IMR-90 (cell line): ENCODE results near the gene PLCH2. TPM values are rescaled to one million over a fixed set of nuclear protein-coding genes. Genes with fewer than 3 reads are reported as not detected.

Experiments
- ATAC-seq: fragments of 200-7000 bp; cut with Tn5 transposase; 2 replicates; pipeline ENCODE4 v1.9.1; 2020; ENCODE audit warnings: low read depth, mild to moderate bottlenecking, moderate library complexity
- BruUV-seq: library from RNA; stranded (reverse); fragments of 400-500 nt; replicated peaks from 2 replicates; lab custom pipeline; 2021; lab: Mats Ljungman, UMichigan
- CTCF ChIA-PET: fragments of 300-600 bp; formaldehyde crosslinking; extraction: SDS; loops from one replicate; lab custom pipeline; 2021; ENCODE audit warnings: antibody characterized with exemption; lab: Yijun Ruan, JAX
- POLR2A ChIA-PET: fragments of 300-600 bp; sonication (Branson Sonifier 250); formaldehyde crosslinking; loops from one replicate; lab custom pipeline; 2022; ENCODE audit warnings: antibody characterized with exemption; ENCODE audit not compliant: unreplicated experiment; lab: Charles Lee
- DNase-seq: peaks from one replicate; pipeline ENCODE4 v3.0.0; 2013
- H2AFZ ChIP-seq: replicated peaks from 2 replicates; pipeline ENCODE3; 2013; ENCODE audit warnings: low read length, mild to moderate bottlenecking; ENCODE audit not compliant: poor library complexity
- H2AK5ac ChIP-seq: 2 replicates; pipeline ENCODE4 v1.6.1; 2013; ENCODE audit warnings: low read depth, low read length, inconsistent platforms
- H2AK9ac ChIP-seq: replicated peaks from 2 replicates; pipeline ENCODE3; 2013; ENCODE audit warnings: mild to moderate bottlenecking, low read depth, low read length, moderate library complexity; ENCODE audit not compliant: poor library complexity
- H2BK120ac ChIP-seq: 2 replicates; pipeline ENCODE4 v1.6.1; 2013; ENCODE audit warnings: low read depth, low read length, inconsistent platforms
- H2BK15ac ChIP-seq: 3 replicates; pipeline ENCODE4 v1.6.1; 2013; ENCODE audit warnings: low read depth, low read length, inconsistent platforms
- H2BK20ac ChIP-seq: 2 replicates; pipeline ENCODE4 v1.6.1; 2013; ENCODE audit warnings: low read depth, mild to moderate bottlenecking, inconsistent platforms, low read length, moderate library complexity
- H2BK5ac ChIP-seq: 2 replicates; pipeline ENCODE4 v1.6.1; 2013; ENCODE audit warnings: mild to moderate bottlenecking, low read depth, low read length, inconsistent platforms; ENCODE audit not compliant: poor library complexity, severe bottlenecking
- H3K14ac ChIP-seq: replicated peaks from 2 replicates; pipeline ENCODE4 v1.6.1; 2013; ENCODE audit warnings: low read depth, low read length, inconsistent platforms
- H3K18ac ChIP-seq: 2 replicates; pipeline ENCODE4 v1.6.1; 2013; ENCODE audit warnings: low read depth, low read length, control low read depth
- H3K23ac ChIP-seq: 2 replicates; pipeline ENCODE4 v1.6.1; 2013; ENCODE audit warnings: low read depth, low read length, inconsistent platforms
- H3K27ac ChIP-seq: 2 replicates; pipeline ENCODE4 v1.5.1; 2013; ENCODE audit warnings: mild to moderate bottlenecking, control low read depth, low read length; ENCODE audit not compliant: insufficient read depth
- H3K27me3 ChIP-seq: 2 replicates; pipeline ENCODE4 v1.6.1; 2013; ENCODE audit warnings: low read length; ENCODE audit not compliant: control insufficient read depth, insufficient read depth
- H3K36me3 ChIP-seq: 2 replicates; pipeline ENCODE4 v1.6.1; 2013; ENCODE audit warnings: low read length, mixed read lengths; ENCODE audit not compliant: control insufficient read depth, insufficient read depth
- H3K4ac ChIP-seq: 2 replicates; pipeline ENCODE4 v1.6.1; 2013; ENCODE audit warnings: low read depth, low read length, inconsistent platforms
- H3K4me1 ChIP-seq: 2 replicates; pipeline ENCODE4 v1.6.1; 2013; ENCODE audit warnings: low read length, mixed read lengths; ENCODE audit not compliant: control insufficient read depth, insufficient read depth
- H3K4me2 ChIP-seq: 2 replicates; pipeline ENCODE4 v1.6.1; 2013; ENCODE audit warnings: low read depth, mild to moderate bottlenecking, control low read depth, low read length, moderate library complexity
- H3K4me3 ChIP-seq: 2 replicates; pipeline ENCODE4 v1.5.1; 2013; ENCODE audit warnings: low read depth, mild to moderate bottlenecking, control low read depth, low read length, moderate library complexity; ENCODE audit not compliant: insufficient read depth
- H3K56ac ChIP-seq: 2 replicates; pipeline ENCODE4 v1.6.1; 2013; ENCODE audit warnings: low read length, inconsistent platforms; ENCODE audit not compliant: insufficient read depth; ENCODE audit errors: extremely low read depth
- H3K79me1 ChIP-seq, 2 experiments: 2 replicates each; pipeline ENCODE4 v1.6.1; 2013; ENCODE audit warnings: low read length in 2 of 2, inconsistent platforms in 1 of 2, low read depth in 1 of 2
- H3K9ac ChIP-seq: 2 replicates; pipeline ENCODE4 v1.6.1; 2013; ENCODE audit warnings: low read depth, low read length, control low read depth
- H3K9me1 ChIP-seq: 2 replicates; pipeline ENCODE4 v1.6.1; 2013; ENCODE audit warnings: low read length, inconsistent platforms; ENCODE audit not compliant: insufficient read depth
- H3K9me3 ChIP-seq: 2 replicates; pipeline ENCODE4 v1.6.1; 2013; ENCODE audit warnings: low read length; ENCODE audit not compliant: control insufficient read depth, insufficient read depth
- H4K20me1 ChIP-seq: 2 replicates; pipeline ENCODE4 v1.6.1; 2013; ENCODE audit warnings: low read length, inconsistent platforms; ENCODE audit not compliant: insufficient read depth
- H4K5ac ChIP-seq: 2 replicates; pipeline ENCODE4 v1.6.1; 2013; ENCODE audit warnings: mild to moderate bottlenecking, low read depth, low read length, control low read depth
- H4K8ac ChIP-seq, 2 experiments: 2 replicates each; pipeline ENCODE4 v1.6.1; 2013; ENCODE audit warnings: low read depth in 2 of 2, low read length in 2 of 2, control low read depth in 1 of 2, inconsistent platforms in 1 of 2
- H4K91ac ChIP-seq: 2 replicates; pipeline ENCODE4 v1.6.1; 2013; ENCODE audit warnings: low read depth, low read length, inconsistent platforms; ENCODE audit not compliant: insufficient read depth
- BHLHE40 ChIP-seq: fragments of 150-350 bp; IDR thresholded peaks from 2 replicates; pipeline ENCODE4 v1.6.1; 2016; ENCODE audit warnings: mild to moderate bottlenecking, low read depth, low read length
- CTCF ChIP-seq: conservative IDR thresholded peaks from 2 replicates; pipeline ENCODE4 v1.5.1; 2012; ENCODE audit warnings: mild to moderate bottlenecking, low read depth, low read length, improper control_type of control experiment
- FOS ChIP-seq: fragments of 150-350 bp; IDR thresholded peaks from 2 replicates; pipeline ENCODE4 v1.6.1; 2016; ENCODE audit warnings: low read depth, low read length
- MAFK ChIP-seq: IDR thresholded peaks from 2 replicates; pipeline ENCODE4 v1.6.1; 2012; ENCODE audit warnings: low read depth, low read length, improper control_type of control experiment
- MXI1 ChIP-seq: IDR thresholded peaks from 2 replicates; pipeline ENCODE4 v1.6.1; 2012; ENCODE audit warnings: low read depth, mild to moderate bottlenecking, low read length, moderate library complexity, borderline replicate concordance
- POLR2A ChIP-seq: IDR thresholded peaks from 2 replicates; pipeline ENCODE4 v1.6.1; 2012; ENCODE audit warnings: mild to moderate bottlenecking, low read depth, low read length
- RCOR1 ChIP-seq: IDR thresholded peaks from 2 replicates; pipeline ENCODE4 v1.6.1; 2012; ENCODE audit warnings: mild to moderate bottlenecking, low read length, improper control_type of control experiment; ENCODE audit not compliant: insufficient replicate concordance
- RFX5 ChIP-seq: IDR thresholded peaks from 2 replicates; pipeline ENCODE4 v1.8.0; 2012; ENCODE audit warnings: low read depth, mild to moderate bottlenecking, low read length, moderate library complexity
- SMC3 ChIP-seq: fragments of 150-350 bp; IDR thresholded peaks from 2 replicates; pipeline ENCODE4 v1.6.1; 2016; ENCODE audit warnings: low read depth, mild to moderate bottlenecking, antibody characterized with exemption, low read length, moderate library complexity
- WGBS, 2 experiments: methylation state at CpG; one replicate each; pipeline versions ENCODE4 v1.1.5 to v1.1.7; 2013; ENCODE audit warnings: missing lambda C conversion rate in 2 of 2; ENCODE audit not compliant: insufficient read length in 1 of 2; ENCODE audit errors: extremely low coverage in 2 of 2; 5-methylcytosine and 5-hydroxymethylcytosine counted together
- dilution Hi-C: fragments of 300-500 bp; cut with HindIII; formaldehyde crosslinking; loops from one replicate; pipeline ENCODE4 v1.14.3; 2018; ENCODE audit warnings: low sequenced_read_pairs; ENCODE audit not compliant: unreplicated experiment
- in situ Hi-C: fragments of 300-500 bp; cut with MboI; formaldehyde crosslinking; loops from 3 replicates; pipeline ENCODE4 v1.14.3; 2019; ENCODE audit warnings: low sequenced_read_pairs, inconsistent platforms, mixed read lengths
- intact Hi-C: fragments of 100-400 bp; cut with micrococcal nuclease; formaldehyde crosslinking; loops from 2 replicates; pipeline ENCODE4 v1.10.0; 2022
- polyA plus RNA-seq, 3 experiments: library from polyadenylated mRNA; depleted of rRNA; stranded (reverse); fragments of >200 nt; gene quantifications; 2 replicates each; pipeline ENCODE4 v1.2.3, GENCODE V29; 2012; ENCODE audit warnings: low replicate concordance in 1 of 3
- total RNA-seq: library from RNA; depleted of rRNA; stranded (reverse); fragments of >200 nt; gene quantifications from 2 replicates; pipeline ENCODE4 v1.2.3, GENCODE V29; 2012

The PLCH2 gene
- total and polyA plus RNA-seq, 2 of the 4 experiments (the other 2 are of a cell fraction): 0.18 to 1.9 TPM

DNA sequence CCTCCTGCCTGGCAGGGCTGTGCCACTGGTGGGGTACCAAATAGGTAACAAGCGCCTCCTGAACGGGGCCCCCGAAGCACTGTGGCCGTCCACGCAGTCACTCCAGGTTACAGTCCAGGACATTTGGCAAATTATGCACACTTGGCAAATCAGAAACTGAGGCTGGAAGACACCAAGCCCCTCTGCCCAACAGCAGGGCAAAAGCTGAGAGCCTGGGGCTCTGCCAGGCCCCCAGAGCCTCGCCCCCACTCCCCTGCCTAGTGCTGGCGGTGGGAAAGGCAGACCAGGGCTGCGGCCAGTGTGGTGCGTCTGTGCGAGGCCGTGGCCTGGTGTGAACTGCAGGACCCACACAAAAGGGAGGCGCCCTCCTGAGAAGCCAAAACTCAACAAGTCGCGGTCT, 40.9 kb downstream of the PLCH2 start:
- H4K20me1 ChIP-seq: peaks cover 12% of the 10 kb centered on the region
- H3K4me3 ChIP-seq: no peak overlapping the region
- TF ChIP-seq MXI1 (no peak), RFX5 (no peak), MAFK (no peak), CTCF (no peak), FOS (no peak), RCOR1 (no peak), POLR2A (no peak), SMC3 (no peak), BHLHE40 (no peak)

More for the DNA sequence above, 40.9 kb downstream of the PLCH2 start:
- no peak overlapping the region for H2BK120ac ChIP-seq
- peaks cover 83% of the 10 kb centered on the region for H3K36me3 ChIP-seq
- POLR2A ChIA-PET: no interaction called here
- no peaks in the 10 kb centered on the region for H3K9me3 ChIP-seq
- H4K8ac ChIP-seq: no peak overlapping the region
- DNase-seq: no peak
- H3K23ac ChIP-seq: no peak overlapping the region
- CTCF ChIA-PET: no interaction called here
- peaks cover 0 to 20% of the 10 kb centered on the region in 2 experiments; a peak in 3 of 4 replicates for H3K79me1 ChIP-seq
- no peaks in the 10 kb centered on the region for H3K9me1 ChIP-seq
- H2BK20ac ChIP-seq: no peak overlapping the region
- ATAC-seq: no peak
- intact Hi-C loops: no loop called here
- no peak overlapping the region for H3K56ac ChIP-seq
- no peak overlapping the region for H3K4me2 ChIP-seq
- no peak overlapping the region for H2BK15ac ChIP-seq
- no peaks in the 10 kb centered on the region for H3K4me1 ChIP-seq
- no peak overlapping the region for H4K91ac ChIP-seq
- no peak overlapping the region for H3K9ac ChIP-seq
- no peak overlapping the region for H3K4ac ChIP-seq
- no peak overlapping the region for H3K27ac ChIP-seq
- no peak overlapping the region for H2AFZ ChIP-seq
- in situ Hi-C loops: no loop called here
- H3K18ac ChIP-seq: no peak overlapping the region
- no peak overlapping the region for H4K5ac ChIP-seq
- dilution Hi-C loops: no loop called here
- no peak overlapping the region for H3K14ac ChIP-seq
- no TSS peak for BruUV-seq
- H2AK9ac ChIP-seq: no peak overlapping the region
- WGBS, 2 experiments: 88% methylated on average over 7 of the region's 14 CpGs; no CpG with 5 or more reads in 1 of the 2 experiments
- no peak overlapping the region for H2BK5ac ChIP-seq
- H3K27me3 ChIP-seq: no peaks in the 10 kb centered on the region
- H2AK5ac ChIP-seq: no peak overlapping the region
